ENCODE results near the gene FBXL17. TPM values are rescaled to one million over a fixed set of nuclear protein-coding genes. Genes with fewer than 3 reads are reported as not detected.
A peak's percentile ranks its signal among the peaks of the same experiment; 100 is the strongest.

The FBXL17 gene
- polyA plus RNA-seq, 1 of the 3 experiments (the other 2 are of a cell fraction), result 4.4 TPM

GRCh38 chr5:108196276-108196675, 185.6 kb downstream of the FBXL17 start:
- Histone ChIP-seq H3K36me3 (replicated peaks in 1 of 2; ENCODE audit: control insufficient read depth in 1 of 2, insufficient read depth in 2 of 2, low read length in 1 of 2) (no peaks in the 10 kb centered on the region), H3K4me2 (no peak overlapping the region), H3F3A (replicated peaks; ENCODE audit: insufficient read depth) (no peaks in the 10 kb centered on the region), H3K79me2 (ENCODE audit: insufficient read depth) (no peaks in the 10 kb centered on the region), H3K9me2 (no peaks in the 10 kb centered on the region), H3K9ac (no peak overlapping the region), H3K4me3 (ENCODE audit: low read depth in 2 of 2, low read length in 1 of 2) (no peak overlapping the region), H4K20me1 (ENCODE audit: insufficient read depth) (no peaks in the 10 kb centered on the region), H2AFZ (ENCODE audit: low read depth) (no peak overlapping the region), H3K27ac (ENCODE audit: low read depth in 2 of 2, low read length in 1 of 2) (no peak overlapping the region), H3K9me3 (no peaks in the 10 kb centered on the region), H3K27me3 (ENCODE audit: insufficient read depth) (no peaks in the 10 kb centered on the region), H3K4me1 (ENCODE audit: control insufficient read depth in 1 of 2, insufficient read depth in 2 of 2, low read depth in 1 of 2, low read length in 1 of 2) (peaks cover 0 to 3% of the 10 kb centered on the region in 2 experiments; a peak in 2 of 4 replicates)
- TF ChIP-seq SMC3 (IDR thresholded peaks at IDR 0.05; ENCODE audit: low read depth, low read length), result no peak
- ChIA-PET CTCF (no interaction called here), POLR2A (no interaction called here)
- DNase-seq, result no peak

GRCh38 chr5:108193021-108193795, 188.7 kb downstream of the FBXL17 start:
- H3K4me2 ChIP-seq, result peak overlapping the region; percentile 2; the same call in 1 of the 2 replicates
- TF ChIP-seq POLR2AphosphoS5 (IDR thresholded peaks at IDR 0.05; ENCODE audit: low read depth, low read length), result no peak
- TF ChIP-seq YY1 (IDR thresholded peaks at IDR 0.05; ENCODE audit: low read depth), result no peak
- no peak for TF ChIP-seq USF1 (IDR thresholded peaks at IDR 0.05; ENCODE audit: borderline replicate concordance, low read depth)
- TF ChIP-seq FOXJ3 (CRISPR knock-in tag; IDR thresholded peaks at IDR 0.05), result no peak
- no peak for TF ChIP-seq SMC3 (IDR thresholded peaks at IDR 0.05; ENCODE audit: low read depth, low read length)
- no peak for TF ChIP-seq RXRA (IDR thresholded peaks at IDR 0.05; ENCODE audit: borderline replicate concordance, low read depth)
- TF ChIP-seq GATA2 (CRISPR knock-in tag; IDR thresholded peaks at IDR 0.05), result no peak
- no peak for TF ChIP-seq SIN3A (IDR thresholded peaks at IDR 0.05; ENCODE audit: borderline replicate concordance, low read depth, low read length)
- TF ChIP-seq USF2 (IDR thresholded peaks at IDR 0.05; ENCODE audit: borderline replicate concordance, low read depth, low read length), result no peak
- no peak for TF ChIP-seq MXI1 (IDR thresholded peaks at IDR 0.05; ENCODE audit: low read depth, low read length)
- TF ChIP-seq TCF12 (IDR thresholded peaks at IDR 0.05), result no peak
- TF ChIP-seq EP300 (IDR thresholded peaks at IDR 0.05; ENCODE audit: borderline replicate concordance in 1 of 2, low read depth in 1 of 2, low read length in 1 of 2), result no peak
- no peak for TF ChIP-seq NFIC (IDR thresholded peaks at IDR 0.05; ENCODE audit: borderline replicate concordance)
- TF ChIP-seq JUND (IDR thresholded peaks at IDR 0.05), result peak; percentile 54
- TF ChIP-seq FOSL2 (IDR thresholded peaks at IDR 0.05; ENCODE audit: borderline replicate concordance, low read depth), result peak; percentile 60
- no peak for TF ChIP-seq TEAD4 (IDR thresholded peaks at IDR 0.05; ENCODE audit: borderline replicate concordance, insufficient read depth)
- CTCF ChIA-PET, result interaction anchor here (1.1 to 1.7 kb wide), 2 partner anchors 10 to 13 kb away, joined by 3 to 4 read pairs; no protein-coding TSS in a partner anchor
- peak overlapping the region in 1 of 2 experiments; percentile 53; a peak in 2 of 4 replicates for H3K27ac ChIP-seq (ENCODE audit: low read depth in 2 of 2, low read length in 1 of 2)
- H3F3A ChIP-seq (replicated peaks; ENCODE audit: insufficient read depth), result no peaks in the 10 kb centered on the region
- H3K9me2 ChIP-seq, result no peaks in the 10 kb centered on the region
- no peaks in the 10 kb centered on the region for H4K20me1 ChIP-seq (ENCODE audit: insufficient read depth)
- H3K36me3 ChIP-seq (replicated peaks in 1 of 2; ENCODE audit: control insufficient read depth in 1 of 2, insufficient read depth in 2 of 2, low read length in 1 of 2), result no peaks in the 10 kb centered on the region
- POLR2A ChIA-PET, result no interaction called here
- H3K4me3 ChIP-seq (ENCODE audit: low read depth in 2 of 2, low read length in 1 of 2), result no peak overlapping the region
- H2AFZ ChIP-seq (ENCODE audit: low read depth), result no peak overlapping the region; the same call in 1 of the 2 replicates
- H3K9me3 ChIP-seq, result no peaks in the 10 kb centered on the region
- DNase-seq, result no peak
- WGBS (ENCODE audit: low lambda C conversion rate), result 89% methylated on average over 2 of the region's 2 CpGs
- no peaks in the 10 kb centered on the region for H3K79me2 ChIP-seq (ENCODE audit: insufficient read depth)
- H3K27me3 ChIP-seq (ENCODE audit: insufficient read depth), result no peaks in the 10 kb centered on the region
- no peak overlapping the region for H3K9ac ChIP-seq
- peaks cover 0 to 3% of the 10 kb centered on the region in 2 experiments; a peak in 2 of 4 replicates for H3K4me1 ChIP-seq (ENCODE audit: control insufficient read depth in 1 of 2, insufficient read depth in 2 of 2, low read depth in 1 of 2, low read length in 1 of 2)

All from SK-N-SH (cell line).